ENCODE data around the gene SPINT1. TPM values are rescaled to one million over a fixed set of nuclear protein-coding genes. Genes with fewer than 3 reads are reported as not detected.

Gene SPINT1
- total and polyA plus RNA-seq, 2 of the 13 experiments (the other 11 are each of a cell fraction or from before 2014, with no cell fraction given): 0.49 to 2.5 TPM

DNA sequence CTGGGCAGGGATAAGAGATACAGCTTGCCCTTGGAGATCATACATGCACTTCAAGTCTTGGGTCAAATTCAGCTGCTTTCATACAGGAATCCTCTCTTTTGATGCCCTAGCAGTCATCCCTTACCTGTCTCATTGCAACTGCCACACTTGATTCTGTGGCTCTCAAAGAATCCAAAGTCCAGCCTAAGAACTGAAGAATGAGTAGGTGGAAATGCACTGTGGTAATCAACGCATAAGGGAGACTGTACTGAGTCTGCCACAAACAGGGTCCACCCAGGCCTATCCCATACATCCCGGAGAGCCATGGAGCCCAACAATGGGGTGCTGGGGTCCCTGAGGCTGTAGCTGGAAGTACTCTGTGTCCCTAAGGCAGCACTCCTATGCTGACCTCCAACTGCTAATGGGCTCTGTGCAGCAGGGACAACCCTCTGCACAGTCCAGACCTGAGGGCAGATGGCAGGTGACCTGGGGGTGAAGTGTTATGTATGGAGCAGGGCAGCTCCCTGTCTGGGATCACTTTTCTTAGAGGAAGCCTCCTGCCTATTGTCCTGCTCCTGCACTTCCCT lies 48.7 kb downstream of the SPINT1 start:
- Histone ChIP-seq H4K20me1 (ENCODE audit: insufficient read depth, low read length) (no peaks in the 10 kb centered on the region), H3K4me3 (replicated peaks in 1 of 3; ENCODE audit: insufficient read depth in 1 of 3, low read depth in 2 of 3, low read length in 3 of 3) (peak overlapping the region in 1 of 3 experiments; percentile 98; a peak in 2 of 6 replicates), H3K9ac (ENCODE audit: insufficient read depth, low read depth, low read length) (no peak overlapping the region), H3K36me3 (replicated peaks in 1 of 2; ENCODE audit: control insufficient read depth in 1 of 2, insufficient read depth in 2 of 2, low read length in 2 of 2) (peaks cover 4 to 11% of the 10 kb centered on the region in 2 experiments; a peak in 4 of 5 replicates), H3K27me3 (ENCODE audit: control insufficient read depth in 1 of 2, insufficient read depth in 2 of 2, low read length in 2 of 2) (no peaks in the 10 kb centered on the region; a peak in 1 of 5 replicates), H3K27ac (ENCODE audit: extremely low read length, insufficient read depth, low read length) (no peak overlapping the region), H3K4me1 (ENCODE audit: insufficient read depth, low read length) (peaks cover 36% of the 10 kb centered on the region), H3K9me3 (ENCODE audit: low read length) (no peaks in the 10 kb centered on the region), H3K79me2 (ENCODE audit: insufficient read depth, low read length) (peaks cover 17% of the 10 kb centered on the region), H3K4me2 (ENCODE audit: low read depth, low read length) (peak overlapping the region; percentile 96), H2AFZ (ENCODE audit: low read length) (peak overlapping the region; percentile 70)
- ATAC-seq: peak; percentile 19
- no peak for FAIRE-seq
- BruUV-seq (replicated peaks): no TSS peak
- ChIA-PET POLR2A (interaction anchor here (0.5 to 1.5 kb wide), 3 partner anchors 33 to 180 kb away, joined by 3 to 6 read pairs (median 4); no protein-coding TSS in a partner anchor), CTCF (ENCODE audit: low intra/inter-chr PET ratio, low total read pairs) (interaction anchor here (0.6 to 5.3 kb wide), 2 partner anchors 34 to 45 kb away, joined by 3 to 80 read pairs; no protein-coding TSS in a partner anchor)
- no peak for DNase-seq (ENCODE audit: low spot score)
- 0% methylated on average over 1 of the region's 2 CpGs for WGBS (ENCODE audit: low lambda C conversion rate)
- in situ Hi-C loops (cut with HindIII; ENCODE audit: extremely low pct_ligation_motif_present, low pct_unique_long_range_greater_than_20kb) (loop anchor here (5.0 to 10.0 kb wide), 3 partner anchors 35 to 308 kb away; partner anchors contain the start of gene RAD51), intact Hi-C loops (cut with micrococcal nuclease; ENCODE audit: unreplicated experiment) (loop anchor here (1.0 to 5.0 kb wide), 3 partner anchors 33 to 190 kb away; no protein-coding TSS in a partner anchor)
- TF ChIP-seq, protein P1, sequence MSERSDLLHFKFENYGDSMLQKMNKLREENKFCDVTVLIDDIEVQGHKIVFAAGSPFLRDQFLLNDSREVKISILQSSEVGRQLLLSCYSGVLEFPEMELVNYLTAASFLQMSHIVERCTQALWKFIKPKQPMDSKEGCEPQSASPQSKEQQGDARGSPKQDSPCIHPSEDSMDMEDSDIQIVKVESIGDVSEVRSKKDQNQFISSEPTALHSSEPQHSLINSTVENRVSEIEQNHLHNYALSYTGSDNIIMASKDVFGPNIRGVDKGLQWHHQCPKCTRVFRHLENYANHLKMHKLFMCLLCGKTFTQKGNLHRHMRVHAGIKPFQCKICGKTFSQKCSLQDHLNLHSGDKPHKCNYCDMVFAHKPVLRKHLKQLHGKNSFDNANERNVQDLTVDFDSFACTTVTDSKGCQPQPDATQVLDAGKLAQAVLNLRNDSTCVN (CRISPR knock-in tag; IDR thresholded peaks at IDR 0.05; ENCODE audit: borderline replicate concordance): 0 out of 2 replicates have a peak, but pooled peaks have one; percentile 50
- TF ChIP-seq ZNF468 (CRISPR knock-in tag; IDR thresholded peaks at IDR 0.05) (no peak), HCFC1 (IDR thresholded peaks at IDR 0.05; ENCODE audit: low read depth, low read length) (no peak), HNF4A (CRISPR knock-in tag; IDR thresholded peaks at IDR 0.05) (peak; percentile 56), LCORL (IDR thresholded peaks at IDR 0.05) (no peak), LCORL (CRISPR knock-in tag; IDR thresholded peaks at IDR 0.05) (0 out of 2 replicates have a peak, but pooled peaks have one; percentile 15)
